Activated CD8-positive, alpha-beta T cell treated with anti-CD3 and anti-CD28 coated beads for 36 hours (primary cell): ENCODE results near the gene THEMIS2. TPM values are rescaled to one million over a fixed set of nuclear protein-coding genes. Genes with fewer than 3 reads are reported as not detected.
A peak's percentile ranks its signal among the peaks of the same experiment; 100 is the strongest.
"Not testable (repeated sequence)": the region's sequence is repeated elsewhere in the genome, so short reads cannot be mapped to it uniquely, and the experiment has no call there.

Experiments
- ATAC-seq: fragments of 200-7000 bp; cut with Tn5 transposase; one replicate; pipeline ENCODE4 v1.10.0; 2021; ENCODE audit warnings: mild to moderate bottlenecking, moderate library complexity
- CTCF ChIA-PET: fragments of 350-600 bp; sonication (Branson Sonifier 250); formaldehyde crosslinking; loops from one replicate; lab custom pipeline; 2021; ENCODE audit warnings: antibody characterized with exemption; lab: Charles Lee
- POLR2A ChIA-PET: fragments of 350-600 bp; sonication (Branson Sonifier 250); formaldehyde crosslinking; loops from one replicate; lab custom pipeline; 2021; ENCODE audit warnings: antibody characterized with exemption; lab: Charles Lee
- DNase-seq: peaks from one replicate; pipeline ENCODE4 v3.0.0-alpha.2; 2020
- H3K27ac Mint-ChIP-seq: one replicate; pipeline ENCODE4 v1.8.0; 2021; ENCODE audit warnings: mild to moderate bottlenecking, mixed read lengths
- H3K27me3 Mint-ChIP-seq: one replicate; pipeline ENCODE4 v1.8.0; 2021; ENCODE audit warnings: mixed read lengths
- H3K36me3 Mint-ChIP-seq: one replicate; pipeline ENCODE4 v1.8.0; 2021; ENCODE audit warnings: low read depth, mixed read lengths
- H3K4me1 Mint-ChIP-seq: one replicate; pipeline ENCODE4 v1.8.0; 2021; ENCODE audit warnings: low read depth, mixed read lengths
- H3K4me3 Mint-ChIP-seq: one replicate; pipeline ENCODE4 v1.8.0; 2021; ENCODE audit warnings: mild to moderate bottlenecking, moderate library complexity, mixed read lengths
- H3K9me3 Mint-ChIP-seq: one replicate; pipeline ENCODE4 v1.8.0; 2021; ENCODE audit warnings: mixed read lengths
- CTCF ChIP-seq: fragments of 200-600 bp; IDR thresholded peaks from one replicate; pipeline ENCODE4 v1.8.0; 2022; ENCODE audit warnings: antibody characterized with exemption, mild to moderate bottlenecking
- intact Hi-C: fragments of 100-400 bp; cut with micrococcal nuclease; formaldehyde crosslinking; loops from one replicate; pipeline ENCODE4 v1.10.0; 2022
- total RNA-seq, 2 experiments: library from RNA; stranded (reverse); gene quantifications; one replicate each; pipeline ENCODE4 v1.2.3, GENCODE V29; 2021

The THEMIS2 gene
- total RNA-seq, 2 experiments from 2014 or later = 13.8 to 16.0 TPM

- no peak for TF ChIP-seq CTCF
- Mint-ChIP-seq H3K4me3 (no peak overlapping the region), H3K9me3 (no peaks in the 10 kb centered on the region), H3K4me1 (peaks cover 30% of the 10 kb centered on the region), H3K27me3 (no peaks in the 10 kb centered on the region), H3K27ac (peak overlapping the region; percentile 32), H3K36me3 (peaks cover 34% of the 10 kb centered on the region)
- ATAC-seq = no peak
- ChIA-PET POLR2A (no interaction called here), CTCF (interaction anchor here (1.2 kb wide), 1 partner anchor 44 kb away, joined by 3 read pairs; no protein-coding TSS in a partner anchor)
- no peak for DNase-seq
- intact Hi-C loops = no loop called here
Observed at GRCh38 chr1:27835501-27835900, 36.8 kb upstream of the THEMIS2 start.

GRCh38 chr1:27849951-27850350 lies 22.4 kb upstream of the THEMIS2 start:
- no peak overlapping the region for H3K27ac Mint-ChIP-seq
- no peak overlapping the region for H3K4me3 Mint-ChIP-seq
- no peaks in the 10 kb centered on the region for H3K27me3 Mint-ChIP-seq
- ATAC-seq (no peak), DNase-seq (no peak)
- H3K9me3 Mint-ChIP-seq = no peaks in the 10 kb centered on the region
- TF ChIP-seq CTCF = no peak
- intact Hi-C loops = no loop called here
- peaks cover 48% of the 10 kb centered on the region for H3K36me3 Mint-ChIP-seq
- POLR2A ChIA-PET = interaction anchor here (0.6 to 1.3 kb wide), 3 partner anchors 9 to 59 kb away, joined by 3 read pairs; no protein-coding TSS in a partner anchor
- CTCF ChIA-PET = interaction anchor here (2.4 kb wide), 1 partner anchor 8 kb away, joined by 9 read pairs; no protein-coding TSS in a partner anchor
- H3K4me1 Mint-ChIP-seq = no peaks in the 10 kb centered on the region

- ChIA-PET POLR2A (no interaction called here), CTCF (no interaction called here)
- no peak for TF ChIP-seq CTCF
- intact Hi-C loops = loop anchor here (5.0 kb wide), 1 partner anchor 122 kb away; no protein-coding TSS in a partner anchor
- Mint-ChIP-seq H3K27ac (no peak overlapping the region), H3K27me3 (no peaks in the 10 kb centered on the region), H3K4me3 (no peak overlapping the region), H3K36me3 (peaks cover 18% of the 10 kb centered on the region), H3K4me1 (peaks cover 4% of the 10 kb centered on the region), H3K9me3 (no peaks in the 10 kb centered on the region)
- no peak for ATAC-seq
- DNase-seq = no peak
Observed at GRCh38 chr1:27855085-27855484, 17.3 kb upstream of the THEMIS2 start.

GRCh38 chr1:27856561-27857343 lies 15.6 kb upstream of the THEMIS2 start:
- no peak for DNase-seq
- no peak for ATAC-seq
- peaks cover 2% of the 10 kb centered on the region for H3K36me3 Mint-ChIP-seq
- intact Hi-C loops = loop anchor here (5.0 kb wide), 1 partner anchor 121 kb away; no protein-coding TSS in a partner anchor
- no peaks in the 10 kb centered on the region for H3K27me3 Mint-ChIP-seq
- H3K9me3 Mint-ChIP-seq = no peaks in the 10 kb centered on the region
- H3K27ac Mint-ChIP-seq = no peak overlapping the region
- peaks cover 4% of the 10 kb centered on the region for H3K4me1 Mint-ChIP-seq
- no peak for TF ChIP-seq CTCF
- CTCF ChIA-PET = interaction anchor here (1.0 to 3.4 kb wide), 17 partner anchors 7 to 234 kb away, joined by 3 to 32 read pairs (median 5); partner anchors contain the start of gene FAM76A
- POLR2A ChIA-PET = interaction anchor here (0.6 kb wide), 1 partner anchor 364 kb away, joined by 3 read pairs; no protein-coding TSS in a partner anchor
- H3K4me3 Mint-ChIP-seq = no peak overlapping the region

GRCh38 chr1:27857552-27857951 lies 14.8 kb upstream of the THEMIS2 start:
- H3K9me3 Mint-ChIP-seq, H3K27me3 Mint-ChIP-seq, ATAC-seq, H3K4me3 Mint-ChIP-seq, H3K27ac Mint-ChIP-seq, H3K4me1 Mint-ChIP-seq, H3K36me3 Mint-ChIP-seq, DNase-seq: not testable (repeated sequence)
- ChIA-PET CTCF (interaction anchor here (0.6 to 3.4 kb wide), 34 partner anchors 8 to 370 kb away, joined by 3 to 32 read pairs (median 4); partner anchors contain the start of genes FAM76A, SMPDL3B and STX12), POLR2A (interaction anchor here (1.0 to 1.3 kb wide), 2 partner anchors 10 to 122 kb away, joined by 3 read pairs; no protein-coding TSS in a partner anchor)
- intact Hi-C loops = loop anchor here (5.0 kb wide), 1 partner anchor 120 kb away; no protein-coding TSS in a partner anchor
